Astrocyte (in vitro differentiated cells and primary cell): ENCODE results near the gene DQX1.
A peak's percentile ranks its signal among the peaks of the same experiment; 100 is the strongest.

ENCODE experiments used
- CTCF ChIP-seq: IDR thresholded peaks from 2 replicates; pipeline ENCODE4 v1.5.1; 2011; ENCODE audit warnings: low read depth, mild to moderate bottlenecking, inconsistent platforms, low read length, moderate library complexity; ENCODE audit not compliant: insufficient read depth
- EZH2 ChIP-seq: IDR thresholded peaks from 2 replicates; pipeline ENCODE4 v1.6.1; 2012; ENCODE audit warnings: mild to moderate bottlenecking, low read length, inconsistent platforms; ENCODE audit not compliant: insufficient read depth

- TF ChIP-seq EZH2 (no peak), CTCF (peak; percentile 26)
Observed at GRCh38 chr2:74507145-74507925, 18.7 kb downstream of the DQX1 start, which contains the start of gene PCGF1.
